AG08395 (cell line): ENCODE measurements around the gene PTPN7.

Experiments
- DNase-seq: peaks from one replicate; pipeline ENCODE4 v3.0.0; 2012; ENCODE audit warnings: mixed read lengths, low spot score

The PTPN7 gene

DNA sequence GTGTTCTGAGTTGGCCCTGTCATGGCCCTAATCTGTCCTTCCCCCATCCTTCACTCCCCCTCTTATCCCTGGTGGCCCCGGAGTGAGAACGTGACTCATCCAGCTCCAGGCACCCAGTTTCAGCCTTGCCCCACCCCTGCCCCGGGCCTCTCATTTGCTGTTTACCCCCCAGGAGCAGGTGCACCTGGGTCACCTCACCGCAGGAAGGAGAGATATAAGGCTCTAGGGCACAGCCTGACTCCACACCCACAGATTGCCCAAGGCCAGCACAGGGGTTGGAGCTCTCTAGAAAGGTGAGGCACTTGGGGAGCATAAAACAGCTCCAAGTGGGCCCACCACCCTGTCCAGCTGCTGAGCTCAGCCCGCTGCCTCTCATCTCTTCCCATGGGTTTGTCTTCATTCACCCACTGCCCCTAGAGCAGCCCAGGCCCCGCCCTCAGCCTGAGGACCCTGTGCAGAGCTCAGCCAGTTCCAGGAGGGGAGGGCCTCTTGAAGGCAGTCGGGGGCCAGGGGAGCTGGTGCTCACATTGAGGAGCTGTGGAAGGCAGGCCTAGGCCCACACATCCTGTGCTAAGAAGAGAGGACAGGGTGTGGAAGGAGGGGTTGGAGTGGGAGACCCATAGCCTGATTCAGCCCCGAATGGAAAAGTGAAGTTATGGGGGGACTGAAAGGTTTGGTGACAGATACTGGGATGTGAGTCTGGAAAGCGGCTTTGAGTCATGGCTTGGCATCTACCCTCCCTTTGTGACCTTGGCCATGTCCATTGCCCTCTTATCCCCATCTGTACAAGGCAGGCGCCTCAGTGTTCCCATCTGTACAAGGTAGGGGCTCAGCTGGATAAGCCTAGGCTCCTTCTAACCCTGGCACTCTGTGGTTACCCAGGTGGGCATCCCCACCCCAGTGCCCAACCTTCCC, 53.8 kb downstream of the PTPN7 start:
- DNase-seq, result no peak

DNA sequence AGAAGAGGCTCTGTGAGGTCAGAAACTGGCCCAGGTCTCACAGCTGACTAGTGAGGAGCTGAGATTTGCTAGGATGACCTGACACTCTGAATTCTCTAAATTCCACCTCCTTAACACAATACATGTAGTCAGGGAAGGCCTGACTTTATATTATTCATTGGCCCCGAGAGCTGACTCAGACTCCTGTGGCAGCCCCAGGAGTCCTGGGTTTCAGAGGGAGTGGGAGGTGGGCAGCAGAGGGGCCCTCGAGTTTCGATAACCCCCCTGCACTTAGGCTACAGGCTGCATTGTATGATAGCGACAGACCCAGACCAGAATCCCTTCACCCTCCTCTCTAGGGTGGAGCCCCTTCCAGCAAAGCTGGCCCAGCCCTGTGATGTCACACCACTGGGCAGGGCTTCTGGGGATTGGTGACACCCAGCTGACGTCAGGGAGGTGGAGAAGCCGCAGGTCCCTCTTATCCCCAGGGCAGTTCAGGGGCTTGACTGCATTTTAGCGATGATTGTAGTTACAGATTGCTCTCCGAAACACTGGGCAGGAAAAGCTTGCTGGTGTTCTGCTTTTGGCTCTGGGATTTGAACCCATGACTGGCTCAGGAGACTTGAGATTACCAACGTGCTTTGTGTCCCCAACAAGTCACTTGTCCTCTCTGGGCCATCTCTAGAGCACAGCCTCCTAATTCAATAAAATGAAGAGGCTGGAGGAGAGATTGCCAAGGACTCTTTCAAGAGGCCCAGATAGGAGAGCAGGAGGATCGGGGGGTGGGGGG, 54.6 kb downstream of the PTPN7 start:
- DNase-seq, result peak; percentile 47

DNA sequence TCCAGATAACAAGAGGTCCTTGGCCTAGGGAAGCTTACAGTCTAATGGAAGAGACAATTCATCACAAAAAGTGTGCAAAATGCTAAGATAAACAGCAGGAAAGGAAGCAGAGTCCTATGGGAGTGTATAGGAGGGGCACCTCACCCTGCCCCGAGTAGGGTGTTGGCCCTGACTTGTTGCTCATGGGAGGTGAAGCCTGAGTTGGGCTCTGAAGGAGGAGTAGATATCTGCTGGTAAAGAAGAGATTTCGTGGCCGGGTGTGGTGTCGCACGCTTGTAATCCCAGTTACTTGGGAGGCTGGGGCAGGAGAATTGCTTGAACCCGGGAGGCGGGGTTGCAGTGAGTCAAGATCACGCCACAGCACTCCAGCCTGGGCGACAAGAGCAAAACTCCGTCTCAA, 56.3 kb downstream of the PTPN7 start:
- no peak for DNase-seq

DNA sequence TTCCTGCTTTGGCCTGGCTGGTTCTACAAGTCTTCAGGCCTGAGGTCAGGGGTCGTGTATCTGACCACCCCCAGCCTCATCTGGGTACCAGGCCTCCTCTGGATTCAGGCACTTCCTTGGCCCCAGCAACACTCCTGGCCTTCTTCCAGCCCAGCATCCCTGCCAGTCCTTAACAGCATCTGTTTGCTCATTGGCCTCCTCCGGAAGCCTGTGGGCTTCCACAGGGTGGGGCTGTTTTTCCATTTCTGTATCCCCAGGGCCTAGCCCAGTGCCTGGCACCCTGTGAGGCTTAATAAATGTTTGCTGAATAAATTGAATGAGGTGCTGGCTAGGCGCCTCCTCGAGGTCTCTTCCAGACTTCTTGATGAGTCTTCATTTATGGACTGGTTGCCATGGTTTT, 59.2 kb downstream of the PTPN7 start:
- DNase-seq, result no peak
